Esophagus squamous epithelium (tissue), 4 donors: Measurements from ENCODE around the gene SLCO2B1.

Source experiments
- POLR2A ChIP-seq, 4 donors: fragments of 450-650 bp; IDR thresholded peaks; one replicate each; pipeline ENCODE4 v1.6.1; 2017; ENCODE audit warnings: antibody characterized with exemption in 4 of 4, mild to moderate bottlenecking in 4 of 4, moderate library complexity in 3 of 4
- TF ChIP-seq, protein P1 (sequence below), 6 experiments: fragments of 450-650 bp in 4 of 6; fragments of 200-600 bp in 2 of 6; sonication (generic) in 2 of 6; IDR thresholded peaks; one replicate each; pipeline ENCODE4 v1.5.1; 2016 to 2019; ENCODE audit warnings: antibody characterized with exemption in 6 of 6, mild to moderate bottlenecking in 4 of 6, moderate library complexity in 4 of 6

DNA sequence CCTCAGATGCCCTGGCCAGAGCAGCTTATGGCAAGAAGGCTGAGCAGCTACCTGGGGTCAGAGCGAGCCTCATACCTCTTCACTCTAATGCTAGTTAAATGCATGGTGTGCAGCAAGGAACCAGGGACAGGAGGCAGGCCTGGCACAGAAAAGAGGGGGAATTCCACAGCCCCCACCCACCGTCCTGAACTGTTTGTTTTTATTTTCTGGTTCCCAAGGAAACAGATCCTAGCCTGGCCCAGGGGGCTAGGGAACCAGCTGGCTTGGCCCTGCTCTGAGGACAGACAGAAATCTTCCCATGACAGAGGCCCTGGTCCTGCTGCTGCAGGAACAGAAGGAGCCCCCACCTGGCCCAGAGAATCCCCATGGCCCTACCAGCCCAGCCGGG is 40.4 kb downstream of the SLCO2B1 start:
- no peak for TF ChIP-seq POLR2A (IDR thresholded peaks at IDR 0.05)
- TF ChIP-seq, protein P1, sequence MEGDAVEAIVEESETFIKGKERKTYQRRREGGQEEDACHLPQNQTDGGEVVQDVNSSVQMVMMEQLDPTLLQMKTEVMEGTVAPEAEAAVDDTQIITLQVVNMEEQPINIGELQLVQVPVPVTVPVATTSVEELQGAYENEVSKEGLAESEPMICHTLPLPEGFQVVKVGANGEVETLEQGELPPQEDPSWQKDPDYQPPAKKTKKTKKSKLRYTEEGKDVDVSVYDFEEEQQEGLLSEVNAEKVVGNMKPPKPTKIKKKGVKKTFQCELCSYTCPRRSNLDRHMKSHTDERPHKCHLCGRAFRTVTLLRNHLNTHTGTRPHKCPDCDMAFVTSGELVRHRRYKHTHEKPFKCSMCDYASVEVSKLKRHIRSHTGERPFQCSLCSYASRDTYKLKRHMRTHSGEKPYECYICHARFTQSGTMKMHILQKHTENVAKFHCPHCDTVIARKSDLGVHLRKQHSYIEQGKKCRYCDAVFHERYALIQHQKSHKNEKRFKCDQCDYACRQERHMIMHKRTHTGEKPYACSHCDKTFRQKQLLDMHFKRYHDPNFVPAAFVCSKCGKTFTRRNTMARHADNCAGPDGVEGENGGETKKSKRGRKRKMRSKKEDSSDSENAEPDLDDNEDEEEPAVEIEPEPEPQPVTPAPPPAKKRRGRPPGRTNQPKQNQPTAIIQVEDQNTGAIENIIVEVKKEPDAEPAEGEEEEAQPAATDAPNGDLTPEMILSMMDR (IDR thresholded peaks at IDR 0.05), result no peak
